ENCODE data around the gene IGFBP2. TPM values are rescaled to one million over a fixed set of nuclear protein-coding genes. Genes with fewer than 3 reads are reported as not detected.

The IGFBP2 gene
- total RNA-seq, 4 donors from 2014 or later = 126 to 243 (median 153) TPM

DNA sequence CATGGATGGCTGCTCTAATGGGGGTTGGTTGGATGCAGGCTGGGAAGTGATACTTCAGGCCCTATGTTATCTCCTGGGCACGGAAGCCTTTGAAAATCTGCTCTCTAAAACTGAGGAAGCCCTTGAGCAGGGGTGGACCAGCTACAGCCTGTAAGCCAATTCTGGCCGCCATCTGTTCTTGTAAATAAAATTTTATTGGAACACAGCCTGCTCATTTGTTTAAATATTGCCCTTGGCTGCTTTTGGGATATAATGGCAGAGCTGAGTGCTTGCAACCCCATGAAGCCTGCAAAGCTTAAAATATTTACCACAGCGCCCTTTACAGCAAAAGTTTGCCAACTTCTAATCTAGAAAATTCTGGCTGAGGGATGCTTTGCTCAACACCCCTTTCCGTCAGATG is 11.9 kb upstream of the IGFBP2 start:
- no peak for ATAC-seq (ENCODE audit: low FRiP score)

DNA sequence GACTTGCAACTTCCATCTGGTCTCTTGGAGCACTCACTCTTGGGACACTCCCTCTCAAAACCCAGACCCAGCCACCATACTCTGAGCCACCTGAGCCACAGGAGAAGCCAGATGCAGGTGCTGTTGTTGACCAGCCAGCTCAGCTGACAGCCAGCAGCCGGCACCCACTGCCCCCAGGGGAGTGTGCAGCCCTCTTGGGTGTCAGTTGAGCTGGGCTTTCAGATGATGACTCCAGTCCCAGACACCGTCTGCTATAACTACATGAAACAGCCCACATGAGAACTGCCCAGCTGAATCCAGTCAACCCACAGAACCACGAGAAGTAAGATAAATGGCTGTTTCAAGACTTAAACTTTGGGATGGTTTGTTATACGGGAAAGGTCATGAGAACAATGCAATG is 10.7 kb upstream of the IGFBP2 start:
- TF ChIP-seq, protein P1, sequence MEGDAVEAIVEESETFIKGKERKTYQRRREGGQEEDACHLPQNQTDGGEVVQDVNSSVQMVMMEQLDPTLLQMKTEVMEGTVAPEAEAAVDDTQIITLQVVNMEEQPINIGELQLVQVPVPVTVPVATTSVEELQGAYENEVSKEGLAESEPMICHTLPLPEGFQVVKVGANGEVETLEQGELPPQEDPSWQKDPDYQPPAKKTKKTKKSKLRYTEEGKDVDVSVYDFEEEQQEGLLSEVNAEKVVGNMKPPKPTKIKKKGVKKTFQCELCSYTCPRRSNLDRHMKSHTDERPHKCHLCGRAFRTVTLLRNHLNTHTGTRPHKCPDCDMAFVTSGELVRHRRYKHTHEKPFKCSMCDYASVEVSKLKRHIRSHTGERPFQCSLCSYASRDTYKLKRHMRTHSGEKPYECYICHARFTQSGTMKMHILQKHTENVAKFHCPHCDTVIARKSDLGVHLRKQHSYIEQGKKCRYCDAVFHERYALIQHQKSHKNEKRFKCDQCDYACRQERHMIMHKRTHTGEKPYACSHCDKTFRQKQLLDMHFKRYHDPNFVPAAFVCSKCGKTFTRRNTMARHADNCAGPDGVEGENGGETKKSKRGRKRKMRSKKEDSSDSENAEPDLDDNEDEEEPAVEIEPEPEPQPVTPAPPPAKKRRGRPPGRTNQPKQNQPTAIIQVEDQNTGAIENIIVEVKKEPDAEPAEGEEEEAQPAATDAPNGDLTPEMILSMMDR (IDR thresholded peaks at IDR 0.05) = no peak
- ATAC-seq (ENCODE audit: low FRiP score) (no peak), DNase-seq (ENCODE audit: low spot score) (no peak)

More for the DNA sequence above, 11.9 kb upstream of the IGFBP2 start:
- TF ChIP-seq, protein P1 (IDR thresholded peaks at IDR 0.05) = no peak
- no peak for DNase-seq (ENCODE audit: low spot score)

- DNase-seq (ENCODE audit: low spot score) (no peak), ATAC-seq (ENCODE audit: low FRiP score) (no peak)
- TF ChIP-seq, protein P1 (IDR thresholded peaks at IDR 0.05) = no peak
These were observed 9.0 kb upstream of the IGFBP2 start for GRCh38 chr2:216624251-216624650.

DNA sequence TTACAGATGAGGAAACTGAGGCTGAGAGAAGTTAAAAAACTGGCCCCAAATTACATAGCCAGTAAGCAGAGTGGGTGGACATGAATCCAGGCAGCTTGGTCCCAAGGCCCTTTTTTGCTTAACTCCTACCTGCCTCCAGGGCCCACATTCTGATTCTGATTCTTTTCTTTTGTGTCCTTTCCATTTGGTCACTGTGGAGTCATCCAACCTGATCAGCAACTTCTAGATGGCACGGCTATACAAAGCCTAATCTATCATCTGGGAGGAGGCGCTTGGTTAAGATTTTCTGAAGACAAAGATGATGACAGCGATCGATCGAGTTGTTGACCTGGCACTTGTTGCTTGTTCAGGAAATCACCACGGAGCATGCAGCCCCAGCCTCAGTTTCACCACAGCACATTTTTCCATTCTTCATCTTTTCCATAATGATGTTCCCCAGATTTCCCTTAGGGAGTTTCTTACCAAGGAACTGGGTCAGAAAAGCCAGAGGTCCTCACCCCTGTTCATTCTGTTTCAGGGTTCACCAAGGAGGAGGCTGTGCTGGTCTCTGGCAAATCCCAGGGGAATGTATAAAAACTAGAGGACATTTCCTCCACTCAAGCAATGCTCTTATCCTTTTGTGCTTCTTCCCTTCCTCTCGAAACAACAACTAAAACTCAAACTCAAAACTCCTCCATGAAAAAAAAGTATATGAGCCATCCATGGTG is 6.9 kb upstream of the IGFBP2 start:
- TF ChIP-seq, protein P1 (IDR thresholded peaks at IDR 0.05) = no peak
- no peak for ATAC-seq (ENCODE audit: low FRiP score)
- DNase-seq (ENCODE audit: low spot score) = no peak

DNA sequence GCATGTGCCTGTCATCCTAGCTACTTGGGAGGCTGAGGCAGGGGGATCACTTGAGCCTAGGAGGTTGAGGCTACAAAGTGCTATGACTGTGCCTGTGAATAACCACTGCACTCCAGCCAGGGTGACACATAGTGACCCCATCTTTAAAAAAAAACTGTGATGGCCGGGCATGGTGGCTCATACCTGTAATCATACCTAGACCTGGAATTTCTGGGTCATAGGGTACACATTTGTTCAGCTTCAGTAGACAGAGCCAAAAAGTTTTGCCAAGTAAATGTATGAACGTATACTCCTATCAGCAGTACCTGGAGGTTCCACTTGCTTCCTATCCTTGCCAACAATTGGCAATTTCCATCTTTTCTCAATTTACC is 6.4 kb upstream of the IGFBP2 start:
- ATAC-seq (ENCODE audit: low FRiP score) = no peak
- no peak for DNase-seq (ENCODE audit: low spot score)
- TF ChIP-seq, protein P1 (IDR thresholded peaks at IDR 0.05) = no peak

DNA sequence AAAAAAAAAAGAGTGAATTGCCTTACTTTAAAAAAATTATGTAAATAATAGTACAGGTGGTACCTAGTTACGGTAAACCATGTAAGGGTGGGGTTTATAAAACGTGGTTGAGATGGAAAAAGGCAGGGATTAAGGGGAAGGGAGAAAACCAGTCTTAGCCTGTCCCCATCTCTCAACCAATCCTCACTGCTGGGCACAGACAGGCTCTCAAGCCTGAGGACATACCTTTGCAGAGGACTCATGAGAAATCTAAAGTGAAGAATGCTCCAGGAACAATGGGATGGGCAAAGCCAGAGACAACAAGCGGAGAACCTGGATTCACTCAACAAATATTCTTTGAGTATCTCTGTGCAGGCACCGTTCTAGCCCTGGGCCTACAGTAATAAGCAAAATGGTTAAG is 3.4 kb upstream of the IGFBP2 start:
- TF ChIP-seq, protein P1 (IDR thresholded peaks at IDR 0.05) = no peak
- ATAC-seq (ENCODE audit: low FRiP score) (no peak), DNase-seq (ENCODE audit: low spot score) (no peak)

GRCh38 chr2:216632346-216632951 is 771 bp upstream of the IGFBP2 start:
- TF ChIP-seq, protein P1 (IDR thresholded peaks at IDR 0.05) = no peak
- no peak for DNase-seq (ENCODE audit: low spot score)
- ATAC-seq (ENCODE audit: low FRiP score) = no peak
